Lung microvascular endothelial cell (primary cell): ENCODE results near the gene CALN1. TPM values are rescaled to one million over a fixed set of nuclear protein-coding genes. Genes with fewer than 3 reads are reported as not detected.
"Not testable (repeated sequence)": the region's sequence is repeated elsewhere in the genome, so short reads cannot be mapped to it uniquely, and the experiment has no call there.

Experiments
- DNase-seq, 2 donors: peaks; one replicate each; pipeline versions ENCODE4 v3.0.0 to v3.0.0-alpha.2; 2010; ENCODE audit warnings: low read depth in 2 of 2
- total RNA-seq: library from RNA; depleted of rRNA; stranded (reverse); fragments of >200 nt; gene quantifications from 2 replicates; pipeline ENCODE4 v1.2.1, GENCODE V29; 2014

CALN1 gene
- total RNA-seq, 1 donor from 2014 or later: 0.79 TPM

- DNase-seq: no peak
These were observed 313.1 kb downstream of the CALN1 start for GRCh38 chr7:72098807-72099580.

- DNase-seq: no peak
These were observed 314.9 kb downstream of the CALN1 start for GRCh38 chr7:72097226-72097625.

GRCh38 chr7:72092769-72093168, 319.4 kb downstream of the CALN1 start:
- DNase-seq: no peak

GRCh38 chr7:72087926-72088325, 324.2 kb downstream of the CALN1 start:
- DNase-seq: no peak

GRCh38 chr7:72080865-72081510, 331.1 kb downstream of the CALN1 start:
- DNase-seq: no peak

GRCh38 chr7:72080341-72080766, 331.8 kb downstream of the CALN1 start:
- DNase-seq: no peak

- no peak for DNase-seq
These were observed 333.3 kb downstream of the CALN1 start for GRCh38 chr7:72078856-72079255.

GRCh38 chr7:72078301-72078700, 333.8 kb downstream of the CALN1 start:
- DNase-seq: no peak

GRCh38 chr7:72077786-72078185, 334.4 kb downstream of the CALN1 start:
- no peak for DNase-seq

- DNase-seq: no peak
These were observed 339.2 kb downstream of the CALN1 start for GRCh38 chr7:72072901-72073300.

- DNase-seq: no peak
These were observed 342.9 kb downstream of the CALN1 start for GRCh38 chr7:72069263-72069662.

- DNase-seq: not testable (repeated sequence)
These were observed 346.4 kb downstream of the CALN1 start for GRCh38 chr7:72065764-72066163.

- no peak for DNase-seq
These were observed 347.2 kb downstream of the CALN1 start for GRCh38 chr7:72064916-72065315.

GRCh38 chr7:72063330-72063729, 348.8 kb downstream of the CALN1 start:
- no peak for DNase-seq

GRCh38 chr7:72062666-72063065, 349.5 kb downstream of the CALN1 start:
- no peak for DNase-seq

- DNase-seq: no peak
These were observed 352.2 kb downstream of the CALN1 start for GRCh38 chr7:72059925-72060324.

GRCh38 chr7:72058579-72058978, 353.6 kb downstream of the CALN1 start:
- no peak for DNase-seq

- DNase-seq: no peak
These were observed 354.3 kb downstream of the CALN1 start for GRCh38 chr7:72057796-72058195.

GRCh38 chr7:72057231-72057630, 354.9 kb downstream of the CALN1 start:
- DNase-seq: no peak

- DNase-seq: no peak
These were observed 356.7 kb downstream of the CALN1 start for GRCh38 chr7:72055426-72055825.

- DNase-seq: no peak
These were observed 358.8 kb downstream of the CALN1 start for GRCh38 chr7:72053292-72053691.

- DNase-seq: no peak
These were observed 363.7 kb downstream of the CALN1 start for GRCh38 chr7:72048420-72048819.

GRCh38 chr7:72042855-72043254, 369.3 kb downstream of the CALN1 start:
- no peak for DNase-seq
